Measurements from ENCODE around the gene GSN.
A peak's percentile ranks its signal among the peaks of the same experiment; 100 is the strongest.

Gene GSN

DNA sequence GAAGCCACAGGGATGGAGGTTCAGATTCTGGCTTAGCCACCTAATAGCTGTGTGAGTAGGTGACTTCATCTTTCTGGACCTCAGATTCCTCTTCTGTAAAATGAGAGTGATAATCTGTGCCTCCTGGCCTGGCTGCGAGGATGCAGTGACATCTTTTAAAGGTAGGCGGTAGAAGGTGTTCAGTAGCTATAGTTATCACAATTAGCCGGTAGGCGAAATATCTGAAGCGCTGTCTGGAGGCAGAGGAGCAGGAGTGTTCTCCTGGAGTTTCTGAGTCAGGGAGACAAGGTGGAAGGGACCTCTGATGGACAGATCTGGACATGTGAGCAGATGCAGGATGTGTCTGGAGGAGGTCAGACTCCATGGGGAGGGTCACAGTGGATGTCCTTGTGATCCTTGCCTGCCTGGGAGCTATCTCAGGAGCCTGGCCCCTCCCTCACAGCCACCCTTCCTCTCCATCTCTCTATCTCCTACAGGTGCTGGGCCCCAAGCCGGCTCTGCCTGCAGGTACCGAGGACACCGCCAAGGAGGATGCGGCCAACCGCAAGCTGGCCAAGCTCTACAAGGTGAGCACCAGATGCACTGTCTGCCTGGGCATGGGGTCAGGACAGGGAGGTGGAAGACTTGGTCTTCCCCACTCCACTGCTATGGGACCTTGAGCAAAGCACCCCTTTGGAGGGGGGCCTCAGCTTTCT lies 45.6 kb downstream of the GSN start:
- in situ Hi-C loops (cut with MboI; ENCODE audit: low pct_unique_long_range_greater_than_20kb, low sequenced_read_pairs) = loop anchor here (10.0 kb wide), 1 partner anchor 81 kb away; no protein-coding TSS in a partner anchor
- DNase-seq = no peak

DNA sequence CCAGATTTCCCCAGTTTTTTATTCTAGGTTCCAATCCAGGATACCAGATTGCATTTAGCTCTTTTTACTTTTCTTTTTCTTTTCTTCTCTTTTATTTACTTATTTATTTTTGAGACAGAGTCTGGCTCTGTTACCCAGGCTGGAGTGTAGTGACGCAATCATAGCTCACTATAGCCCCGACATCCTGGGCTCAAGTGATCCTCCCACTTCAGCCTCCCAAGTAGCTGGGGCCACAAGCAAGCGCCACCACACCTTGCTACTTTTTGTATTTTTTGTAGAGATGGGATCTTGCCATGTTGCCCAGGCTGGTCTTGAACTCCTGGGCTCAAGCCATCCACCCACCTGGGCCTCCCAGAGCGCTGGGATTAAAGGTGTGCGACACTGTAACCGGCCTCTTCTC lies 48.4 kb downstream of the GSN start:
- no peak for DNase-seq
- in situ Hi-C loops (cut with MboI; ENCODE audit: low pct_unique_long_range_greater_than_20kb, low sequenced_read_pairs) = loop anchor here (10.0 kb wide), 1 partner anchor 78 kb away; no protein-coding TSS in a partner anchor

- DNase-seq = no peak
- in situ Hi-C loops (cut with MboI; ENCODE audit: low pct_unique_long_range_greater_than_20kb, low sequenced_read_pairs) = loop anchor here (10.0 kb wide), 1 partner anchor 78 kb away; no protein-coding TSS in a partner anchor
Observed at GRCh38 chr9:121316852-121317373, 49.0 kb downstream of the GSN start.

GRCh38 chr9:121317737-121318630 lies 50.0 kb downstream of the GSN start:
- in situ Hi-C loops (cut with MboI; ENCODE audit: low pct_unique_long_range_greater_than_20kb, low sequenced_read_pairs) = loop anchor here (10.0 kb wide), 1 partner anchor 77 kb away; no protein-coding TSS in a partner anchor
- DNase-seq = no peak

- in situ Hi-C loops (cut with MboI; ENCODE audit: low pct_unique_long_range_greater_than_20kb, low sequenced_read_pairs) = loop anchor here (10.0 kb wide), 1 partner anchor 76 kb away; no protein-coding TSS in a partner anchor
- no peak for DNase-seq
Observed at GRCh38 chr9:121318631-121319382, 50.8 kb downstream of the GSN start.

DNA sequence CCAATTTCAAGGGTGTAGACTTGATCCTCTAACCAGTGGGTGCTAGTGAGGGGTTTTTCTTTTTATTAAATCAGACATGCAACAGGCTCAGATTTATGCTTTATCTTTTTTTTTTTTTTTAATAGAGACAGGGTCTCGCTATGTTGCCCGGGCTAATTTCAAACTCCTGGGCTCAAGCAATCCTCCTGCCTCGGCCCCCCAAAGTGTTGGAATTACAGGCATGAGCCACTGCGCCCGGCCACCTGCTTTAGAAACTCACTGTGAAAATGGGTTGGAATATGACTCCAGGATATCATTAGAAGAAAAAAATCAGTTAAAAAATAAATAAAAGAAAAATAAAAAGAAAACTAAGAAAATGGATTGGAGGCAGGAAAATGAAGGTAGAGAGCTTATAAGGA lies 51.4 kb downstream of the GSN start:
- in situ Hi-C loops (cut with MboI; ENCODE audit: low pct_unique_long_range_greater_than_20kb, low sequenced_read_pairs) = loop anchor here (10.0 kb wide), 1 partner anchor 75 kb away; no protein-coding TSS in a partner anchor
- no peak for DNase-seq

DNA sequence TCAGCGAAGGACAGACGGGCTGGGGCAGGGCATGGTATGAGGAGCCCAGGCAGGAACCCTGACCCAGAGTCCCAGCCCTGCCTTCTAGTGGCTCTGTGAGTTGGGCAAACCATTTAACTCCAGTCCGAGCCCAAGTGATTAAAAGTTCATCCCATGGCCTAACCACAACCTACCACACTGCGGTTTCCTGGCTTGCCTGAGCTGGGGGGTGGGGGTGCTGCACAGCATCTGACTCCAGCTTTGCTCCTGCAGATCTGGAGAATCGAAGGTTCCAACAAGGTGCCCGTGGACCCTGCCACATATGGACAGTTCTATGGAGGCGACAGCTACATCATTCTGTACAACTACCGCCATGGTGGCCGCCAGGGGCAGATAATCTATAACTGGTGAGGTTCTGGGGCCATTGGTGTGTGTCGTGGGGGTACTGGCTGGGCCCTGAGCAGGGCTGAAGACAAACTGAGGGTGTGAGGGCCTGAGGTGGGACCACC lies 53.1 kb downstream of the GSN start:
- in situ Hi-C loops (cut with MboI; ENCODE audit: low pct_unique_long_range_greater_than_20kb, low sequenced_read_pairs) = no loop called here
- DNase-seq = peak; percentile 87

DNA sequence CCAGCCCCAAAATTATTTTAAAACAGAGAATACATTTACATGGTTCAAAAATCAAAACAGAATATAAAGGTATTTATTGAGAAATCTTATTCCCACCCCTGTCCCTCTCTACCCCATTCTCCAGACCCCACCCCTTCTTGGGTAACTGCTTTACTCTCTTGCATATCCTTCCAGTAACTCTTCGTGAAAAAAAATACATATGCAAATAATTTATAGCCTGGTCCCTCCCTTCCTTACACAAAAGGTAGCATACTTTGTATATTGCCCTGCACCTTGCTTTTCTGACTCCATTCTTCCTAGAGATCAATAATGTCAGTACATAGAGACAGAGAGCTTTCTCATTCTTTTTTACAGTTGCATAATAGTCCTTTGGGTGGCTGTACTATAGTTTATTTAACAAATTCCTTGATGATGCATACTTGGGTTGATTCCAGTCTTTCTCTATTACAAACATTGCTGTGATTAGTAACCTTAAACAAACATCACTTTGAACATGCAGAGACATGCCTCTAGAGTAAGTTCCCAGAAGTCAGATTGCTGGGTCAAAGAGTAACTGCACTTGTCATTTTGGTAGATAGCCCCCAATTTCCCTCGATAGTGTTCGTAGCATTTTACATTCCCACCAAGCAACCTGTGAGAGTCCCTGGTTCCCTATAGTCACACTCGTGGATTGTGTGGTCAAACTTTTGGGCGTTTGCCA lies 54.2 kb downstream of the GSN start:
- peak; percentile 60 for DNase-seq
- in situ Hi-C loops (cut with MboI; ENCODE audit: low pct_unique_long_range_greater_than_20kb, low sequenced_read_pairs) = no loop called here

- DNase-seq = no peak
- in situ Hi-C loops (cut with MboI; ENCODE audit: low pct_unique_long_range_greater_than_20kb, low sequenced_read_pairs) = no loop called here
Observed at GRCh38 chr9:121322737-121323448, 54.9 kb downstream of the GSN start.

DNA sequence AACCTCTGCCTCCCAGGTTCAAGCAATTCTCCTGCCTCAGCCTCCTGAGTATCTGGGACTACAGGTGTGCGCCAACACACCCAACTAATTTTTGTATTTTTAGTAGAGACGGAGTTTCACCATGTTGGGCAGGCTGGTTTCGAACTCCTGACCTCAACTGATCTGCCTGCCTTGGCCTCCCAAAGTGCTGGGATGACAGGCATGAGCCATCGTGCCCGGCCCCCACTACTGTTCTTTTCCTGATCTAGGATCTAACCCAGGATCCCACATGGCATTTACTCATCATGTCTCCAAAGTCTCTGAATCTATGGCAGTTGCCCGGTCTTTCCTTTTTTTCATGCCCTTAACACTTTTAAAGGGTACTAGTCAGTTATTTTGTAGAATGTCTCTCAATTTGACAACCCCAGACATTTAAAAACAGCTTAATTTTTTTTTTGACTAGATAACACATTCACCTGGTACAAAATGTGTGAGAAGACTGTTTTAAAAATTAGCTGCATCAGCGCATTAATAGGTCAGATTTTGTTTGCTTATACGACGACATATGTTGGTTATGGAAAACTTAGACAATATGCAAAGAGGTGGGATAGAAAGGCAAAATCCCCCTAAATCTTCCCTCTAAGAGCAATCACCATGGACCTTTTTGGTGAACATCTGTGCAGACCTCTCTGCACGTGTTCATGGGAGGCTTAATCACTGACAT lies 55.6 kb downstream of the GSN start:
- no peak for DNase-seq
- in situ Hi-C loops (cut with MboI; ENCODE audit: low pct_unique_long_range_greater_than_20kb, low sequenced_read_pairs) = no loop called here

GRCh38 chr9:121324316-121324715 lies 56.4 kb downstream of the GSN start:
- in situ Hi-C loops (cut with MboI; ENCODE audit: low pct_unique_long_range_greater_than_20kb, low sequenced_read_pairs) = no loop called here
- DNase-seq = no peak

DNA sequence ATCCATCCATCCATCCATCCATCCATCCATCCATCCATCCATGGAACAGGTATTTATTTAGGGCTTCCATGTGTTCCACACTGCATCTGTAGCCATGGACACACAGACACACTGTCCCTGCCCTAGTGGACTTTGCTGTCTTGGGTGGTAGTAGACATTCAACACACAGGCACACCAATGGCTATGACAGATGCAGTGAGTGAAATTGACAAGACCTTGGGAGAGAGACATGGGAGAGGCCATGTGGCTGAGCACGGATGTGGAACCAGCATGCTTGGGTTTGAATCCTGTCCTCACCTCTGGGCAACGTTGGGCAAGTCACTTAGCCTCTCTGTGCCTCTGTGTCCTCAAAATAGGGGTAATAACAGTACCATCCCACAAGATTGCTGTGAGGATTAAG lies 56.8 kb downstream of the GSN start:
- no peak for DNase-seq
- in situ Hi-C loops (cut with MboI; ENCODE audit: low pct_unique_long_range_greater_than_20kb, low sequenced_read_pairs) = no loop called here

DNA sequence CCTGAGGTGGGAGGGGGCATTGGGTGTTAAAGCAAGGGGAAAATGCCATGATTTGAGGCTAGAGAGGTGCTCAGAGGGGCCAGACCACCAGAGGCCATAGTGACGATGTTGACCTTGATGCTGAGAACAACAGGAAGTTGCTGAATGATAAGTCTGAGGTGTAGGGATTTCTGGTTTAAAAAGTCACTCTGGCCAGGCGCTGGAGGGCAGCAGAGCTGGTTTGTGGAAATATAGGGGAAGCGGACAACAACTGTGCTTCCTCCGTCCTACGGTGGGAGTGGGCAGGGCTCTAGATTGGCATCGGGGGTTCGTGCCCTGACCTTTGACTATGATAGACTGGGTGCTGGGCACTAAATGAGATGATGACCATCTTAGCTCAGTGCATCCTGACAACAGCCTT lies 57.4 kb downstream of the GSN start:
- no peak for DNase-seq
- in situ Hi-C loops (cut with MboI; ENCODE audit: low pct_unique_long_range_greater_than_20kb, low sequenced_read_pairs) = no loop called here

GRCh38 chr9:121326130-121326838 lies 58.3 kb downstream of the GSN start:
- no peak for DNase-seq
- in situ Hi-C loops (cut with MboI; ENCODE audit: low pct_unique_long_range_greater_than_20kb, low sequenced_read_pairs) = no loop called here

- DNase-seq = no peak
- in situ Hi-C loops (cut with MboI; ENCODE audit: low pct_unique_long_range_greater_than_20kb, low sequenced_read_pairs) = no loop called here
Observed at GRCh38 chr9:121326901-121327613, 59.1 kb downstream of the GSN start.

DNA sequence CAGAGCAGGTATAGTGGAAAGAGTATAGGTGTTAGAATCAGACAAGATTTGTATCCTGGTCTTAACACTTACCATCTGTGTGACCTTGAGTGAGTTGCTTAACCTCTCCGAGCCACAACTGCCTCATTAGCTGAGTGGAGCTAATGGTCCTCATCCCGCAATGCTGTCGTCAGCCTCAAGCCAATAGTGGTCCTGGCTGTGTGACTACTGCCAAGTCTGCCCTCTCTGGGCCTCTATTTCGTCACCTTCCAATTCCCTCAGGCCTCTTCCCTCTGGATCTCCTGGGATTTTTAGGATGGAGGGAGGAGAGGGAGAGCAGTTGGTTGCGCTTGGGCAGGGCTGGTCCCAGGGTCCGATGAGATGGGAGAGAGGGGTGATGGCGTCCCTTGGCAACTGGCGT lies 60.5 kb downstream of the GSN start:
- no peak for DNase-seq
- in situ Hi-C loops (cut with MboI; ENCODE audit: low pct_unique_long_range_greater_than_20kb, low sequenced_read_pairs) = no loop called here

All from KBM-7 (cell line).